ENCODE measurements around the gene FMNL2. TPM values are rescaled to one million over a fixed set of nuclear protein-coding genes. Genes with fewer than 3 reads are reported as not detected.

Gene FMNL2
- total RNA-seq, 1 experiment from 2014 or later, result 10.6 TPM

- peak; percentile 24 for DNase-seq (ENCODE audit: low spot score)
Observed at GRCh38 chr2:152611458-152612231, 276.7 kb downstream of the FMNL2 start.

GRCh38 chr2:152613235-152613634, 278.3 kb downstream of the FMNL2 start:
- no peak for DNase-seq (ENCODE audit: low spot score)

- no peak for DNase-seq (ENCODE audit: low spot score)
Observed at GRCh38 chr2:152615177-152615576, 280.2 kb downstream of the FMNL2 start.

- DNase-seq (ENCODE audit: low spot score), result no peak
Observed at GRCh38 chr2:152617456-152618192, 282.6 kb downstream of the FMNL2 start.

- no peak for DNase-seq (ENCODE audit: low spot score)
Observed at GRCh38 chr2:152618193-152618564, 283.2 kb downstream of the FMNL2 start.

GRCh38 chr2:152620208-152620607, 285.2 kb downstream of the FMNL2 start:
- DNase-seq (ENCODE audit: low spot score), result no peak

- no peak for DNase-seq (ENCODE audit: low spot score)
Observed at GRCh38 chr2:152620985-152621384, 286.0 kb downstream of the FMNL2 start.

- no peak for DNase-seq (ENCODE audit: low spot score)
Observed at GRCh38 chr2:152622219-152622618, 287.2 kb downstream of the FMNL2 start.

GRCh38 chr2:152623076-152623740, 288.2 kb downstream of the FMNL2 start:
- DNase-seq (ENCODE audit: low spot score), result no peak

- no peak for DNase-seq (ENCODE audit: low spot score)
Observed at GRCh38 chr2:152623775-152624174, 288.8 kb downstream of the FMNL2 start.

GRCh38 chr2:152624805-152625204, 289.8 kb downstream of the FMNL2 start:
- no peak for DNase-seq (ENCODE audit: low spot score)

- DNase-seq (ENCODE audit: low spot score), result no peak
Observed at GRCh38 chr2:152626911-152627339, 292.0 kb downstream of the FMNL2 start.

GRCh38 chr2:152627351-152627957, 292.5 kb downstream of the FMNL2 start:
- peak; percentile 10 for DNase-seq (ENCODE audit: low spot score)

GRCh38 chr2:152629202-152629601, 294.2 kb downstream of the FMNL2 start:
- no peak for DNase-seq (ENCODE audit: low spot score)

- DNase-seq (ENCODE audit: low spot score), result no peak
Observed at GRCh38 chr2:152630466-152630865, 295.5 kb downstream of the FMNL2 start.

- no peak for DNase-seq (ENCODE audit: low spot score)
Observed at GRCh38 chr2:152632736-152633135, 297.8 kb downstream of the FMNL2 start.

GRCh38 chr2:152635635-152636298, 300.8 kb downstream of the FMNL2 start:
- DNase-seq (ENCODE audit: low spot score), result peak; percentile 35

- no peak for DNase-seq (ENCODE audit: low spot score)
Observed at GRCh38 chr2:152637251-152637650, 302.3 kb downstream of the FMNL2 start.

- DNase-seq (ENCODE audit: low spot score), result no peak
Observed at GRCh38 chr2:152638056-152638455, 303.1 kb downstream of the FMNL2 start.

GRCh38 chr2:152638590-152638989, 303.6 kb downstream of the FMNL2 start:
- no peak for DNase-seq (ENCODE audit: low spot score)

GRCh38 chr2:152644189-152644873, 309.4 kb downstream of the FMNL2 start:
- no peak for DNase-seq (ENCODE audit: low spot score)

Data from H4 (cell line).